ENCODE data around the gene HTR1E.
A peak's percentile ranks its signal among the peaks of the same experiment; 100 is the strongest.
"Not testable (repeated sequence)": the region's sequence is repeated elsewhere in the genome, so short reads cannot be mapped to it uniquely, and the experiment has no call there.

The HTR1E gene, protein sequence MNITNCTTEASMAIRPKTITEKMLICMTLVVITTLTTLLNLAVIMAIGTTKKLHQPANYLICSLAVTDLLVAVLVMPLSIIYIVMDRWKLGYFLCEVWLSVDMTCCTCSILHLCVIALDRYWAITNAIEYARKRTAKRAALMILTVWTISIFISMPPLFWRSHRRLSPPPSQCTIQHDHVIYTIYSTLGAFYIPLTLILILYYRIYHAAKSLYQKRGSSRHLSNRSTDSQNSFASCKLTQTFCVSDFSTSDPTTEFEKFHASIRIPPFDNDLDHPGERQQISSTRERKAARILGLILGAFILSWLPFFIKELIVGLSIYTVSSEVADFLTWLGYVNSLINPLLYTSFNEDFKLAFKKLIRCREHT

DNA sequence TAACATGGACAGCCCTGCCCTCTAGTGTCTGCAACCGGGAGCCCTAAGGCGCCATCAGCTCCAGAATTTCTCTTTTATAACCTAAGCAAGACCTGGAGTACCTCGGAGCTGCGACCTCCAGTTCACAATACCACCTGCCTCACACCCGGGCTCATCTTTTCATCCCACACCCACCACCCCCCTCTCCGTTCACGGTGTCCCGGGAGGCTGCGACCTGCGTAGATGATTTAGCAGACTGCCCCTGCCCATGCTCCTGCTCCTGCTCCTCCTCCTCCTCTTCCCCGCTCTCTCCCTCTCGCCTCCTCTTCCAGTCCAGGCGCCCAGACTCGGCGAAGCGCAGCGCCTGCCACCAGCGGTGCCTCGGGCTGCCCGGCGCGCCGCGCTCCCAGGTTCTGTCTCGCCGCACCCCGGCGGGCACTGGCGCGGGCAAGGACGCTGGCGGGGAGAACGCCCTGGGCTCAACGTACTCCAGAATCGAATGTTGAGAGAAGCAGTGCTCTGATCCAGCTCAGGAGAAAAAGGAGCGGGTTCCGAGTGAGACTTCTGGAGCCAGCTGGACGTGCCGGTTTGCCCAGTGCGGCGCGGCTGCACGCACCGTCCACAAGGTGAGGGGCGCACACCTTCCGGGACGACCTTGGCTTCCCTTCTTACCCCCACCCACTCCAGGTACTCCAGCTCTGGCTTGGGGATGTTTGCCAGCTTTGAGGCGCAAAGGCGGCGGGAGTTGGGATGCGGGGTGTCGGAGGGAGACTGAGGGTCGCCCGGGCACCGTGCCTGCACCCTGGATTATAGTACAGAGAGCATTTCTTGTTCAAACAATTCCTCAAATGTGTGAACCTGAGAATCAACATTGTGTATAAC, at the start of gene HTR1E:
Gene HTR1E, plus strand, starts transcription at position 310 of the 861 bp plus-strand sequence. CDS start 77,807 bp downstream, outside the sequence.
- POLR2A ChIA-PET, result no interaction called here
- TF ChIP-seq, protein P1, sequence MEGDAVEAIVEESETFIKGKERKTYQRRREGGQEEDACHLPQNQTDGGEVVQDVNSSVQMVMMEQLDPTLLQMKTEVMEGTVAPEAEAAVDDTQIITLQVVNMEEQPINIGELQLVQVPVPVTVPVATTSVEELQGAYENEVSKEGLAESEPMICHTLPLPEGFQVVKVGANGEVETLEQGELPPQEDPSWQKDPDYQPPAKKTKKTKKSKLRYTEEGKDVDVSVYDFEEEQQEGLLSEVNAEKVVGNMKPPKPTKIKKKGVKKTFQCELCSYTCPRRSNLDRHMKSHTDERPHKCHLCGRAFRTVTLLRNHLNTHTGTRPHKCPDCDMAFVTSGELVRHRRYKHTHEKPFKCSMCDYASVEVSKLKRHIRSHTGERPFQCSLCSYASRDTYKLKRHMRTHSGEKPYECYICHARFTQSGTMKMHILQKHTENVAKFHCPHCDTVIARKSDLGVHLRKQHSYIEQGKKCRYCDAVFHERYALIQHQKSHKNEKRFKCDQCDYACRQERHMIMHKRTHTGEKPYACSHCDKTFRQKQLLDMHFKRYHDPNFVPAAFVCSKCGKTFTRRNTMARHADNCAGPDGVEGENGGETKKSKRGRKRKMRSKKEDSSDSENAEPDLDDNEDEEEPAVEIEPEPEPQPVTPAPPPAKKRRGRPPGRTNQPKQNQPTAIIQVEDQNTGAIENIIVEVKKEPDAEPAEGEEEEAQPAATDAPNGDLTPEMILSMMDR (IDR thresholded peaks at IDR 0.05; ENCODE audit: insufficient read depth, low read length, missing control alignments), result peak; percentile 46
- CTCF ChIA-PET, result no interaction called here
- DNase-seq (ENCODE audit: low read depth, low spot score), result no peak
- H3K4me3 ChIP-seq (ENCODE audit: low read depth, low read length), result no peak within 1 kb of the TSS; the same call in 1 of the 2 replicates

DNA sequence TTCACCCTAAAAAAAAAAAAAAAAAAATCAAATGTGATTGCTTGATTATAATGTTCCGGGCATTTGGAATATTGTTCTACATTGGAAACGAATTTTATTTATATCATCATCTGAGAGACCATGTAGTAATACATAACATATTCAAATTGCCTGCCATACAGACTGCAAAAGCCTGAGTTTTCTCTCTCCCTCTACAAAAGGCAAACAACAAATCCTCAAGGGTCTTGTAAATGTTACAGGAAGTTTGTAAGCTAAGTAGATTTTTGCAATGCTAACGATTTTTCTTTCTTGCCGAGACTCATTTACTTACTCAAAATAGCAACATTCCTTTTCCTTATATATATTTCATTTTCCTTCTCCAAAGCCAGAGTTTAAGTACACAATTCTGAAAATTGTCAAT, 49.0 kb upstream of the HTR1E start:
- ChIA-PET POLR2A (no interaction called here), CTCF (no interaction called here)
- H3K4me3 ChIP-seq (ENCODE audit: low read depth, low read length), result no peak overlapping the region
- TF ChIP-seq, protein P1 (IDR thresholded peaks at IDR 0.05; ENCODE audit: insufficient read depth, low read length, missing control alignments), result no peak
- DNase-seq (ENCODE audit: low read depth, low spot score), result no peak

DNA sequence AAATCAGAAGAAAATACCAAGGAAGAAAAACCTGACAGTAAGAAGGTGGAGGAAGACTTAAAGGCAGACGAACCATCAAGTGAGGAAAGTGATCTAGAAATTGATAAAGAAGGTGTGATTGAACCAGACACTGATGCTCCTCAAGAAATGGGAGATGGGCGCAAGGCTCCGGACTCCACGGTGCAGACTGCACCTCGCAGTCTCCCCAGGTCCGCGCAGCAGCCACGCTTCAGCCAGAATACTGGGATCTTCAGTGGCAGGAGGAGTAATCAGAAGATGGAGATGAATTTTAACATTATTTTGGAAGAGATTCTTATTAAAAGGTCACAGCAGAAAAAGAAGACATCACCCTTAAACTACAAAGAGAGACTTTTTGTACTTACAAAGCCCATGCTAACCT, 40.1 kb upstream of the HTR1E start:
- POLR2A ChIA-PET; DNase-seq (ENCODE audit: low read depth, low spot score); H3K4me3 ChIP-seq (ENCODE audit: low read depth, low read length); CTCF ChIA-PET: not testable (repeated sequence)

DNA sequence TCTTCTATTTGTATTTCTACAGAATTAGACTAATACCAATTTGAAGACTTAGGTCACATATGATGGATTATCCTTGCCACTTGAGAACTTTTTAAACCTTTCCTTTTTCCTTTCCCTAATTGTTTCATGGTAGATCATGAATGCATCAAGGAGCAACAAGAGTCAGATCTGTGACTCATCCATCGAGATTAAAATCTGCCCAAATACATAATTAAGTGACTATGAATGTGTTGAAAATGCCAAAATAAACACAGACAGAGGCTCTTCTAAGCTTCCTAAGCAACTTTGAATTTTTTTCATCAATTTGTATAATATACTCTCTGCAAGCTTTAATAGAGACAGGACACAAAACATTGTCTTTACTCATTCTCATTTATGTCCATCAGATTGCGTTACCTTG, 23.5 kb upstream of the HTR1E start:
- TF ChIP-seq, protein P1 (IDR thresholded peaks at IDR 0.05; ENCODE audit: insufficient read depth, low read length, missing control alignments), result no peak
- DNase-seq (ENCODE audit: low read depth, low spot score), result no peak
- no peak overlapping the region for H3K4me3 ChIP-seq (ENCODE audit: low read depth, low read length)
- CTCF ChIA-PET, result no interaction called here
- POLR2A ChIA-PET, result no interaction called here

DNA sequence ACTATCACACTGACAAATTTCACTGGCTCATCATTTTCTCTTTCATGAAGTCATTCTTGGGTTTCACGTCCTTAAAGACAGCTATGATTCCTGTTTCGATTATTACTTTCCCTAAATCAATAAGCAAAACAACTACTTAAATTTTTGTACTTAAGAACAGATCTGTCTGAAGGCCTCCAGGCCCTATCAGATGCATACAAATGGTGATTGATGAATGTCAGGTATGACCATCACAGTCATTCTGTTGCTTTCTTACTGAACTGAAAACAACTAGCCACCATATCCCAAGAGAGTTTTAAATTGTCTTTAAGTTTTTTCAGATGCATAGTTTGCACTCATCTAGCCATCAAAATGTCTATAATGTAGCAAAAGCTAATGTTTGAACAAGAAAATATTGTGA, 20.9 kb upstream of the HTR1E start:
- TF ChIP-seq, protein P1 (IDR thresholded peaks at IDR 0.05; ENCODE audit: insufficient read depth, low read length, missing control alignments), result no peak
- POLR2A ChIA-PET, result no interaction called here
- no peak overlapping the region for H3K4me3 ChIP-seq (ENCODE audit: low read depth, low read length)
- no peak for DNase-seq (ENCODE audit: low read depth, low spot score)
- CTCF ChIA-PET, result no interaction called here

DNA sequence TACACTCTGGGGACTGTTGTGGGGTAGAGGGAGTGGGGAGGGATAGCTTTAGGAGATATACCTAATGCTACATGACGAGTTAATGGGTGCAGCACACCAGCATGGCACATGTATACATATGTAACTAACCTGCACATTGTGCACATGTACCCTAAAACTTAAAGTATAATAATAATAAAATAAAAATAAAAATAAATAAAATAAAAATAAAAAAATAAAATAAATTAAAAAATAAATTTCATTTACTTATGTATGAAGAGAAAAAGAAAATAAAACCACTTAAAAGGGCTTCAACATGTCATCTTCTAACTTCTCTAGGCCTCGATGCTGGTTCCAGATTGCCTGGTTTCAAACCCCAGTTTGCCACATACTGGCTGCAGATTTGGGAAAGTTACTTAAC, 10.2 kb upstream of the HTR1E start:
- POLR2A ChIA-PET; DNase-seq (ENCODE audit: low read depth, low spot score); CTCF ChIA-PET; H3K4me3 ChIP-seq (ENCODE audit: low read depth, low read length): not testable (repeated sequence)

DNA sequence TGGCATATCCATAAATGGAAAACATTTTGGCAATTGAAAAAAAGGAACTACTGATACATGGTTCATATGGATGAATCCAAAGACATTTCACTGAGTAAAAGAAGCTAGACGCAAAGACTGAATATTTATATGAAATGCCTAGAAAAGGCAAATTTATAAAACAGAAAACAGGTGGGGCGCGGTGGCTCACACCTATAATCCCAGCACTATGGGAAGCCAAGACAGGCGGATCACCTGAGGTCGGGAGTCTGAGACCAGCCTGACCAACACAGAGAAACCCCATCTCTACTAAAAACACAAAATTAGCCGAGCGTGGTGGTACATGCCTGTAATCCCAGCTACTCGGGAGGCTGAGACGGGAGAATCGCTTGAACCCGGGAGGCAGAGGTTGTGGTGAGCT, 9.5 kb upstream of the HTR1E start:
- POLR2A ChIA-PET; DNase-seq (ENCODE audit: low read depth, low spot score); CTCF ChIA-PET; H3K4me3 ChIP-seq (ENCODE audit: low read depth, low read length): not testable (repeated sequence)
